GM06990 (cell line): ENCODE measurements around the gene TBC1D5.
"Not testable (repeated sequence)": the region's sequence is repeated elsewhere in the genome, so short reads cannot be mapped to it uniquely, and the experiment has no call there.

Source experiments
- DNase-seq: peaks from one replicate; pipeline ENCODE4 v3.0.0-alpha.2; 2011; ENCODE audit not compliant: insufficient read length; ENCODE audit errors: extremely low read depth
- H3K27me3 ChIP-seq: replicated peaks from 2 replicates; pipeline ENCODE4 v1.6.0; 2011; ENCODE audit warnings: low read length; ENCODE audit not compliant: control insufficient read depth, insufficient read depth
- H3K36me3 ChIP-seq: 2 replicates; pipeline ENCODE4 v1.5.1; 2011; ENCODE audit warnings: low read length; ENCODE audit not compliant: control insufficient read depth, insufficient read depth
- H3K4me3 ChIP-seq: replicated peaks from 2 replicates; pipeline ENCODE4 v1.5.1; 2011; ENCODE audit warnings: low read depth, mild to moderate bottlenecking, control low read depth, low read length
- TF ChIP-seq, protein P1 (sequence below): IDR thresholded peaks from 2 replicates; pipeline ENCODE4 v1.5.1; 2011; ENCODE audit warnings: low read length, control low read depth, mild to moderate bottlenecking, inconsistent platforms; ENCODE audit not compliant: insufficient read depth, poor library complexity, severe bottlenecking

Gene TBC1D5

DNA sequence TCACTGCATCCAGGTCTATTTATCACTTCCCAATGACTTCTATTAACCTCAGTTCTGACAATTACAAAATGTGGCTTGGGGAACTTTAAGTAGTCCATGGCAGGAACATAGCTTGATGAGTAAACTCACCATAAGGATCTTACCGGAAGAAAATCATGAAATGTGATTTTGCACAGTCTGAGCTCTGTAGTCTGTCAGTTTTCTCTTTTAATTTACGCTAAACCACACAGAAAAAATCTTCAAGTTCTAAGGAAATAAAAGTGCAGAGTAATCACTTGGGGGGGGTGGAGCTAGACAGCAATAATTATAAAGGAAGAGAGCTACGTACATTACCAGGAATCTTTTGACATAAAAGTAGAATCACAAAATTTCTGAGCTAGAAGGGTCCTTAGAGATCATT is 9.2 kb downstream of the TBC1D5 start:
- TF ChIP-seq, protein P1, sequence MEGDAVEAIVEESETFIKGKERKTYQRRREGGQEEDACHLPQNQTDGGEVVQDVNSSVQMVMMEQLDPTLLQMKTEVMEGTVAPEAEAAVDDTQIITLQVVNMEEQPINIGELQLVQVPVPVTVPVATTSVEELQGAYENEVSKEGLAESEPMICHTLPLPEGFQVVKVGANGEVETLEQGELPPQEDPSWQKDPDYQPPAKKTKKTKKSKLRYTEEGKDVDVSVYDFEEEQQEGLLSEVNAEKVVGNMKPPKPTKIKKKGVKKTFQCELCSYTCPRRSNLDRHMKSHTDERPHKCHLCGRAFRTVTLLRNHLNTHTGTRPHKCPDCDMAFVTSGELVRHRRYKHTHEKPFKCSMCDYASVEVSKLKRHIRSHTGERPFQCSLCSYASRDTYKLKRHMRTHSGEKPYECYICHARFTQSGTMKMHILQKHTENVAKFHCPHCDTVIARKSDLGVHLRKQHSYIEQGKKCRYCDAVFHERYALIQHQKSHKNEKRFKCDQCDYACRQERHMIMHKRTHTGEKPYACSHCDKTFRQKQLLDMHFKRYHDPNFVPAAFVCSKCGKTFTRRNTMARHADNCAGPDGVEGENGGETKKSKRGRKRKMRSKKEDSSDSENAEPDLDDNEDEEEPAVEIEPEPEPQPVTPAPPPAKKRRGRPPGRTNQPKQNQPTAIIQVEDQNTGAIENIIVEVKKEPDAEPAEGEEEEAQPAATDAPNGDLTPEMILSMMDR = no peak
- DNase-seq = no peak
- Histone ChIP-seq H3K4me3 (no peak overlapping the region), H3K36me3 (no peaks in the 10 kb centered on the region; the same call in 1 of the 2 replicates), H3K27me3 (no peaks in the 10 kb centered on the region)

DNA sequence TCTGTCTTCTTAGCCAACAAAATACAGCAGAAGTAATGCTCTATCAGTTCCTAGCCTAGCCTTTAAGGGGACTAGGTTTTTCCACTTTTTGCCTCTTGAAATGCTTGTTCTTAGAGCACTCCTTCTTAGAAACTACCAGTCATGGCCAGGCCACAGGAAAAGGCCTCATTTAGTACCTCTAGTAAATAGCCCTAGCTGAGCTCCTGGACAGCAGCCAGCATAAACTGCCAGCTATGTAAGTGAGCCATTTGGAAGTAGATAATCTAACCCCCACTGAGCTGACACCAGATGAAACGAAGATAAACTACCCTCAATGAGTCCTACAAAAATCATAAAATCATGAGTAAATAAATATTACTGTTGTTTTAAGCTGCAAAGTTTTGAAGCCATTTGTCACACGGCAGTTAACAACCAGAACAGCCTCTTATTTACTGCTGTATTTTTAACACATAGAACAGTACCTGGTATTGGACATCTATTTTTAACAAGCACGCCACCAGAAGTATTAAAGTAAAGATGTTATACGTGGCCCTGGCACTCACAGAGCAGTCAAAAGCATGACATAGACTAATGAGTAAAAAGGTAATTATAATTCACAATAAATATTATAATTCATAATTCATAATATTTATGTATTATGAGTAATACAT is 12.0 kb downstream of the TBC1D5 start:
- no peak for DNase-seq
- no peaks in the 10 kb centered on the region; the same call in 1 of the 2 replicates for H3K36me3 ChIP-seq
- TF ChIP-seq, protein P1 = no peak
- no peaks in the 10 kb centered on the region for H3K27me3 ChIP-seq
- no peak overlapping the region for H3K4me3 ChIP-seq

DNA sequence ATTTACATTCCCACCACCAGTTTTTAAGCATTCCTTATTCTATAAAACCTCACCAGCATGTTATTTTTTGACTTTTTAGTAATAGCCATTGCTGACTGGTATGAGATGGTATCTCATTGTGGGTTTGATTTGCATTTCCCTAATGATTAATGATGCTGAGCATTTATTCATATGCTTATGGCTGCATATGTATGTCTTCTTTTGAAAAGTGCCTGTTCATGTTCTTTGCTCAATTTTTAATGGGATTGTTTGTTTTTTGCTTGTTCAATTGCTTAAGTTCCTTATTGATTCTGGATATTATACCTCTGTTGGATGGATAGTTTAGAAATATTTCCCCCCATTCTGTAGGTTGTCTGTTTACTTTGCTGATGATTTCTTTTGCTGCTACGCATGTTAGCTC is 16.1 kb downstream of the TBC1D5 start:
- TF ChIP-seq, protein P1 = no peak
- H3K36me3 ChIP-seq = no peaks in the 10 kb centered on the region; the same call in 1 of the 2 replicates

DNA sequence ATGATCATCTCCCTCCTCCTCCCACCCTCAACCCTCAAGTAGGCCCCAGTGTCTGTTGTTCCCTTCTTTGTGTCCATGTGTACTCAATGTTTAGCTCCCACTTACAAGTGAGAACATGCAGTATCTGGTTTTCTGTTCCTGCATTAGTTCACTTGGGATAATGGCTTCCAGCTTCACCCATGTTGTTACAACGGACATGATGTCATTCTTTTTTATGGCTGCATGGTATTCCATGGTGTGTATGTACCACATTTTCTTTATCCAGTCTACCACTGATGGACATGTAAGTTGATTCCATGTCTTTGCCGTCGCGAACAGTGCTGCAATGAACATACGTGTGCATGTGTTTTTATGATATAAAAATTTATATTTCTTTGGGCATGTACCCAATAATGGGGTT is 16.6 kb downstream of the TBC1D5 start:
- H3K36me3 ChIP-seq, DNase-seq, H3K27me3 ChIP-seq, H3K4me3 ChIP-seq: not testable (repeated sequence)

More for the DNA sequence above, 16.1 kb downstream of the TBC1D5 start:
- Histone ChIP-seq H3K27me3 (no peaks in the 10 kb centered on the region), H3K4me3 (no peak overlapping the region)
- no peak for DNase-seq

DNA sequence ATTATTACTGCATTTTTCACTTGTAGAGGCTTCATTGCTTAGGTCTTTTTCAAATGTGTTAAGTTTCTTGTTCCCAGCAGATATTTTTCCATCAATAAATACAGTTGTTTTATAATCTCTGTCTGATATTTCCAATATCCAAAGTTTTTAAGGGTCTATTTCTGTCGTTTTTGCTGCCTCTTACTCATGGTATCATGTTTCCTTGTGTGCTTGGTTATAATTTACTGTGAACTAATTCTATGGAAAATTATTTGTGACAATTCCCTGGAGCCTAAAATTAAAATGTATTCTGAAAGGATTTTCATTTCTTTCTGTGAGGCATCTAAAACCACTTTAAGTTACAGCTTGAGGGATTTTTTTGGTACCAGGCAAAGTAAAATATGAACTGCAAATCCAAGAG is 17.5 kb downstream of the TBC1D5 start:
- DNase-seq = no peak
- no peaks in the 10 kb centered on the region for H3K27me3 ChIP-seq
- TF ChIP-seq, protein P1 = no peak
- H3K36me3 ChIP-seq = no peaks in the 10 kb centered on the region; the same call in 1 of the 2 replicates
- H3K4me3 ChIP-seq = no peak overlapping the region

DNA sequence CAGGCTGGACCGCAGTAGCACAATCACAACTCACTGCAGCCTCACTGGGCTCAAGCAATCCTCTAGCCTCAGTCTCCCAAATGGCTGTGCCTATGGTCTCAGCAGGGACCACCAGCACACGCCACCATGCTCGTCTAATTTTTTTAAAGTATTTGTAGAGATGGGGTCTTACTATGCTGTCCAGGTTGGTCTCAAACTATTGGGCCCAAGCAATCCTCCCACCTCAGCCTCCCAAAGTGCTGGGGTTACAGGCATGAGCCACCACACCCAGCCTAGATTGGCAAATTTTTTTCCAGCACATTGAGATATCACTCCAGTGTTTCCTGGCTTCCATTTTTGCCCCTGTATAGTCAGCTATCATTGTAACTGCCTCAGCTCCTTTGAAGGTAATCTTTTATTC is 18.3 kb downstream of the TBC1D5 start:
- Histone ChIP-seq H3K27me3 (no peaks in the 10 kb centered on the region), H3K36me3 (no peaks in the 10 kb centered on the region; the same call in 1 of the 2 replicates), H3K4me3 (no peak overlapping the region)
- no peak for DNase-seq
- TF ChIP-seq, protein P1 = no peak
